Kidney (tissue), 14 donors: ENCODE measurements around the gene PLET1. TPM values are rescaled to one million over a fixed set of nuclear protein-coding genes. Genes with fewer than 3 reads are reported as not detected.

Source experiments
- DNase-seq, 5 donors: peaks; one replicate each; pipeline ENCODE4 v3.0.0-alpha.2; 2013 to 2020
- FAIRE-seq: peaks from 2 replicates; lab custom pipeline; 2012; peaks lifted over from hg19 to GRCh38; lab: Jason Lieb, UNC
- H3K27ac ChIP-seq, 2 donors: one replicate each; pipeline ENCODE4 v1.7.0; 2013; ENCODE audit warnings: low read depth in 2 of 2, low read length in 2 of 2, inconsistent platforms in 1 of 2
- H3K27me3 ChIP-seq: one replicate; pipeline ENCODE4 v1.7.1; 2013; ENCODE audit warnings: low read length, inconsistent platforms; ENCODE audit not compliant: control insufficient read depth, insufficient read depth
- H3K36me3 ChIP-seq, 3 donors: one replicate each; pipeline versions ENCODE4 v1.7.0 to v1.7.1; 2013; ENCODE audit warnings: low read length in 3 of 3, control low read depth in 1 of 3, inconsistent platforms in 1 of 3; ENCODE audit not compliant: insufficient read depth in 3 of 3, control insufficient read depth in 2 of 3
- H3K4me1 ChIP-seq, 3 donors: one replicate each; pipeline versions ENCODE4 v1.7.0 to v1.7.1; 2013; ENCODE audit warnings: low read length in 3 of 3, inconsistent platforms in 1 of 3, low read depth in 1 of 3; ENCODE audit not compliant: control insufficient read depth in 2 of 3, insufficient read depth in 2 of 3
- H3K4me3 ChIP-seq, 3 donors: one replicate each; pipeline versions ENCODE4 v1.7.0 to v1.8.1; 2013; ENCODE audit warnings: low read length in 3 of 3, control low read depth in 1 of 3, inconsistent platforms in 1 of 3
- H3K9ac ChIP-seq, 3 donors: one replicate each; pipeline versions ENCODE4 v1.7.0 to v1.7.1; 2013; ENCODE audit warnings: low read length in 3 of 3, control low read depth in 1 of 3, inconsistent platforms in 1 of 3
- H3K9me3 ChIP-seq, 3 donors: one replicate each; pipeline versions ENCODE4 v1.7.0 to v1.7.1; 2013; ENCODE audit warnings: low read length in 3 of 3, control low read depth in 1 of 3, inconsistent platforms in 1 of 3; ENCODE audit not compliant: control insufficient read depth in 2 of 3, insufficient read depth in 1 of 3
- CTCF ChIP-seq: IDR thresholded peaks from 3 replicates; pipeline ENCODE4 v1.5.1; 2012; ENCODE audit warnings: mild to moderate bottlenecking, moderate library complexity, borderline replicate concordance; ENCODE audit not compliant: insufficient read depth; ENCODE audit errors: extremely low read depth
- intact Hi-C: fragments of 100-400 bp; cut with DNase I; formaldehyde crosslinking; loops from one replicate; pipeline ENCODE4 v1.11.1; 2022
- polyA plus RNA-seq: library from polyadenylated mRNA; stranded (reverse); fragments of 350-450 nt; fragmentation: Illumina TruSeq; extraction: RNeasy Lipid Tissue Mini Kit (QIAGEN cat#74804); gene quantifications from one replicate; pipeline ENCODE4 v1.2.3, GENCODE V29; 2014; ENCODE audit warnings: low read depth, low replicate concordance; ENCODE audit not compliant: insufficient read depth
- total RNA-seq: library from RNA; stranded (reverse); fragmentation: NEBNext Ultra II Directional; extraction: Animal tissue kit (Norgen Biotek cat#: 25700); gene quantifications from one replicate; pipeline ENCODE4 v1.2.1, GENCODE V29; 2021
- donor health status: control.
- donor health status: control.
- donor health status: control.
- donor health status: control.
- donor health status: control.
- donor health status: DM: yes; HTN: yes; CAD: no.
- donor health status: Normal renal cell carcinoma (clear cell type).

Gene PLET1
- total and polyA plus RNA-seq, 2 donors from 2014 or later, result not detected

GRCh38 chr11:112279901-112280267 is 19.2 kb upstream of the PLET1 start:
- Histone ChIP-seq H3K4me1 (no peaks in the 10 kb centered on the region), H3K9me3 (no peaks in the 10 kb centered on the region), H3K27ac (no peak overlapping the region), H3K4me3 (peak overlapping the region; percentile 63 to 67 (median 65)), H3K36me3 (no peaks in the 10 kb centered on the region), H3K9ac (peak overlapping the region in 2 of 3 donors; percentile 24 to 38), H3K27me3 (no peaks in the 10 kb centered on the region)
- DNase-seq, result peak; percentile 62 to 86 (median 77)
- intact Hi-C loops, result loop anchor here (2.0 kb wide), 1 partner anchor 59 kb away; no protein-coding TSS in a partner anchor
- TF ChIP-seq CTCF, result peak; percentile 73
- no peak for FAIRE-seq

- intact Hi-C loops, result no loop called here
- FAIRE-seq, result no peak
These were observed 18.1 kb upstream of the PLET1 start for GRCh38 chr11:112278803-112279202.

GRCh38 chr11:112277941-112278340 is 17.3 kb upstream of the PLET1 start:
- H3K9ac ChIP-seq, result no peak overlapping the region
- TF ChIP-seq CTCF, result no peak
- H3K36me3 ChIP-seq, result no peaks in the 10 kb centered on the region
- no peak overlapping the region for H3K27ac ChIP-seq
- no peaks in the 10 kb centered on the region for H3K27me3 ChIP-seq
- intact Hi-C loops, result no loop called here
- no peak overlapping the region for H3K4me3 ChIP-seq
- no peaks in the 10 kb centered on the region for H3K9me3 ChIP-seq
- H3K4me1 ChIP-seq, result no peaks in the 10 kb centered on the region
- DNase-seq (peak in 2 of 5 donors; percentile 38 to 47), FAIRE-seq (no peak)

More at GRCh38 chr11:112278803-112279202, 18.1 kb upstream of the PLET1 start:
- no peak overlapping the region for H3K9ac ChIP-seq
- no peaks in the 10 kb centered on the region for H3K4me1 ChIP-seq
- no peak for DNase-seq
- no peaks in the 10 kb centered on the region for H3K27me3 ChIP-seq
- H3K36me3 ChIP-seq, result no peaks in the 10 kb centered on the region
- TF ChIP-seq CTCF, result no peak
- no peaks in the 10 kb centered on the region for H3K9me3 ChIP-seq
- no peak overlapping the region for H3K27ac ChIP-seq
- H3K4me3 ChIP-seq, result no peak overlapping the region

- no peak overlapping the region for H3K9ac ChIP-seq
- DNase-seq, result no peak
- H3K9me3 ChIP-seq, result no peaks in the 10 kb centered on the region
- intact Hi-C loops, result no loop called here
- no peaks in the 10 kb centered on the region for H3K4me1 ChIP-seq
- H3K4me3 ChIP-seq, result no peak overlapping the region
- no peak for TF ChIP-seq CTCF
- no peaks in the 10 kb centered on the region for H3K36me3 ChIP-seq
- no peak for FAIRE-seq
- H3K27ac ChIP-seq, result no peak overlapping the region
- no peaks in the 10 kb centered on the region for H3K27me3 ChIP-seq
These were observed 16.4 kb upstream of the PLET1 start for GRCh38 chr11:112277029-112277428.
